PC-3 (cell line): ENCODE data around the gene ATM. TPM values are rescaled to one million over a fixed set of nuclear protein-coding genes. Genes with fewer than 3 reads are reported as not detected.
A peak's percentile ranks its signal among the peaks of the same experiment; 100 is the strongest.

Experiments used
- ATAC-seq: fragments of 200-7000 bp; cut with Tn5 transposase; 2 replicates; pipeline ENCODE4 v1.9.1; 2020; ENCODE audit warnings: mild to moderate bottlenecking, moderate library complexity
- BruUV-seq: library from RNA; stranded (reverse); fragments of 400-500 nt; replicated peaks from 2 replicates; lab custom pipeline; 2021; lab: Mats Ljungman, UMichigan
- CTCF ChIA-PET: fragments of 300-600 bp; sonication (Branson Sonifier 250); formaldehyde crosslinking; loops from one replicate; lab custom pipeline; 2022; ENCODE audit warnings: antibody characterized with exemption; lab: Charles Lee
- POLR2A ChIA-PET: fragments of 300-600 bp; sonication (Branson Sonifier 250); formaldehyde crosslinking; loops from one replicate; lab custom pipeline; 2022; ENCODE audit warnings: antibody characterized with exemption; ENCODE audit not compliant: unreplicated experiment; lab: Charles Lee
- DNase-seq: peaks from one replicate; pipeline ENCODE4 v3.0.0-alpha.2; 2015
- H2AFZ ChIP-seq: fragments of 300-600 bp; sonication (generic); 2 replicates; pipeline ENCODE4 v1.6.0; 2016; ENCODE audit warnings: antibody characterized with exemption, low read length
- H3F3A ChIP-seq: fragments of 300-600 bp; sonication (generic); one replicate; pipeline ENCODE4 v1.6.0; 2017; ENCODE audit warnings: antibody characterized with exemption, low read length, control low read depth, mild to moderate bottlenecking; ENCODE audit not compliant: unreplicated experiment
- H3K27ac ChIP-seq: fragments of 300-600 bp; sonication (generic); 2 replicates; pipeline ENCODE4 v1.5.1; 2016; ENCODE audit warnings: mild to moderate bottlenecking, low read length
- H3K27me3 ChIP-seq: fragments of 300-600 bp; sonication (generic); 2 replicates; pipeline ENCODE4 v1.6.1; 2016; ENCODE audit warnings: low read length, mixed read lengths
- H3K36me3 ChIP-seq: fragments of 300-600 bp; sonication (generic); 2 replicates; pipeline ENCODE4 v1.6.1; 2016; ENCODE audit warnings: low read depth, mixed run types, low read length, mixed read lengths
- H3K4me1 ChIP-seq: fragments of 300-600 bp; sonication (generic); 2 replicates; pipeline ENCODE4 v1.5.1; 2016; ENCODE audit warnings: low read length; ENCODE audit not compliant: insufficient read depth
- H3K4me2 ChIP-seq: fragments of 300-600 bp; sonication (generic); 2 replicates; pipeline ENCODE4 v1.6.0; 2016; ENCODE audit warnings: low read length
- H3K4me3 ChIP-seq: fragments of 300-600 bp; sonication (generic); 2 replicates; pipeline ENCODE4 v1.5.1; 2016; ENCODE audit warnings: mild to moderate bottlenecking, low read length, mixed read lengths
- H3K79me2 ChIP-seq: fragments of 300-600 bp; sonication (generic); 2 replicates; pipeline ENCODE4 v1.6.1; 2017; ENCODE audit warnings: low read length, mixed read lengths
- H3K9ac ChIP-seq: fragments of 300-600 bp; sonication (generic); 2 replicates; pipeline ENCODE4 v1.6.0; 2016; ENCODE audit warnings: mild to moderate bottlenecking, low read length
- H3K9me2 ChIP-seq: fragments of 300-600 bp; sonication (generic); replicated peaks from 2 replicates; pipeline ENCODE4 v1.6.1; 2016; ENCODE audit warnings: mixed run types, low read length, mixed read lengths
- H3K9me3 ChIP-seq: fragments of 300-600 bp; sonication (generic); 2 replicates; pipeline ENCODE4 v1.6.1; 2016; ENCODE audit warnings: low read length, mixed read lengths
- H4K20me1 ChIP-seq: fragments of 300-600 bp; sonication (generic); 2 replicates; pipeline ENCODE4 v1.6.1; 2016; ENCODE audit warnings: low read length, mixed read lengths
- EZH2 ChIP-seq: fragments of 300-600 bp; sonication (generic); IDR thresholded peaks from one replicate; pipeline ENCODE4 v1.6.1; 2017; ENCODE audit warnings: antibody characterized with exemption, mild to moderate bottlenecking, low read length; ENCODE audit not compliant: unreplicated experiment
- EZH2phosphoT487 ChIP-seq: fragments of 300-600 bp; sonication (generic); IDR thresholded peaks from 2 replicates; pipeline ENCODE4 v1.6.1; 2018; ENCODE audit warnings: mild to moderate bottlenecking, antibody characterized with exemption, low read length, borderline replicate concordance
- intact Hi-C: fragments of 100-400 bp; cut with micrococcal nuclease; formaldehyde crosslinking; loops from 2 replicates; pipeline ENCODE4 v1.9.0; 2023
- total RNA-seq: library from RNA; depleted of rRNA; stranded (reverse); fragments of >200 nt; gene quantifications from 2 replicates; pipeline ENCODE4 v1.2.3, GENCODE V29; 2014
- TF ChIP-seq, protein P1 (sequence below): fragments of 300-600 bp; sonication (generic); conservative IDR thresholded peaks from 2 replicates; pipeline ENCODE4 v1.5.1; 2017; ENCODE audit warnings: antibody characterized with exemption, low read depth, mild to moderate bottlenecking, low read length

The ATM gene
- total RNA-seq, 1 experiment from 2014 or later: 55.3 TPM

DNA sequence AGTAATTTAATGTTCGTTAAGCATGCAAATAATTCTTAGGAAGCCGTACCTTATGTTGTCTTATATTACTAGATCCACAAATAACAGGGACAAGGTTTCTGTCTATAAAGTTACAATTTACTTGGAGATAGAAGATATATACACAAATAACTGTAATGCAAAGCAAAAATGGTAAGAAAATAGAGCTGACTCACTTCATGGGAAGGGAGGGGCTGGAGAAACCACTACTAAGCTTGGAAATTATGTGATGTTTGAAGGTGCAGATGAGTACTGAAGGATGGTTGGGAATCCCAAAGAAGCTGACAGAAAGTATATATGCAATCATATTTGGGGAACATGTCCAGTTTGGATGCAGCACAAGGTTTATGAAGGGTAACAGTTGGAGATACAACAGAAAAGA lies 4.4 kb upstream of the ATM start:
- POLR2A ChIA-PET: interaction anchor here (0.5 to 0.6 kb wide), 2 partner anchors 122 to 133 kb away, joined by 3 to 20 read pairs; no protein-coding TSS in a partner anchor
- no peak overlapping the region for H2AFZ ChIP-seq
- peaks cover 29% of the 10 kb centered on the region for H3K4me1 ChIP-seq
- peaks cover 90% of the 10 kb centered on the region for H3K79me2 ChIP-seq
- no peaks in the 10 kb centered on the region for H3K36me3 ChIP-seq
- no peak overlapping the region for H3K27ac ChIP-seq
- no peaks in the 10 kb centered on the region for H3F3A ChIP-seq
- no peak overlapping the region for H3K9ac ChIP-seq
- intact Hi-C loops: no loop called here
- ATAC-seq: no peak
- H3K9me2 ChIP-seq: no peaks in the 10 kb centered on the region
- peaks cover 11% of the 10 kb centered on the region for H4K20me1 ChIP-seq
- no peaks in the 10 kb centered on the region for H3K9me3 ChIP-seq
- DNase-seq: peak; percentile 24
- H3K4me3 ChIP-seq: no peak overlapping the region
- H3K27me3 ChIP-seq: no peaks in the 10 kb centered on the region
- BruUV-seq: no TSS peak
- peak overlapping the region; percentile 2; the same call in 1 of the 2 replicates for H3K4me2 ChIP-seq
- TF ChIP-seq, protein P1, sequence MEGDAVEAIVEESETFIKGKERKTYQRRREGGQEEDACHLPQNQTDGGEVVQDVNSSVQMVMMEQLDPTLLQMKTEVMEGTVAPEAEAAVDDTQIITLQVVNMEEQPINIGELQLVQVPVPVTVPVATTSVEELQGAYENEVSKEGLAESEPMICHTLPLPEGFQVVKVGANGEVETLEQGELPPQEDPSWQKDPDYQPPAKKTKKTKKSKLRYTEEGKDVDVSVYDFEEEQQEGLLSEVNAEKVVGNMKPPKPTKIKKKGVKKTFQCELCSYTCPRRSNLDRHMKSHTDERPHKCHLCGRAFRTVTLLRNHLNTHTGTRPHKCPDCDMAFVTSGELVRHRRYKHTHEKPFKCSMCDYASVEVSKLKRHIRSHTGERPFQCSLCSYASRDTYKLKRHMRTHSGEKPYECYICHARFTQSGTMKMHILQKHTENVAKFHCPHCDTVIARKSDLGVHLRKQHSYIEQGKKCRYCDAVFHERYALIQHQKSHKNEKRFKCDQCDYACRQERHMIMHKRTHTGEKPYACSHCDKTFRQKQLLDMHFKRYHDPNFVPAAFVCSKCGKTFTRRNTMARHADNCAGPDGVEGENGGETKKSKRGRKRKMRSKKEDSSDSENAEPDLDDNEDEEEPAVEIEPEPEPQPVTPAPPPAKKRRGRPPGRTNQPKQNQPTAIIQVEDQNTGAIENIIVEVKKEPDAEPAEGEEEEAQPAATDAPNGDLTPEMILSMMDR: no peak
- TF ChIP-seq EZH2phosphoT487 (no peak), EZH2 (no peak)
- CTCF ChIA-PET: no interaction called here

- intact Hi-C loops: no loop called here
These were observed 3.7 kb upstream of the ATM start for GRCh38 chr11:108218912-108219783.

More at GRCh38 chr11:108218912-108219783, 3.7 kb upstream of the ATM start:
- no peaks in the 10 kb centered on the region for H3K9me2 ChIP-seq
- ATAC-seq (no peak), DNase-seq (no peak)
- TF ChIP-seq EZH2phosphoT487 (no peak), EZH2 (no peak)
- TF ChIP-seq, protein P1: no peak
- H3K79me2 ChIP-seq: peaks cover 90% of the 10 kb centered on the region
- H3K4me1 ChIP-seq: peaks cover 34% of the 10 kb centered on the region
- H2AFZ ChIP-seq: no peak overlapping the region
- peak overlapping the region; percentile 93; the same call in 1 of the 2 replicates for H3K4me2 ChIP-seq
- no peak overlapping the region for H3K27ac ChIP-seq
- CTCF ChIA-PET: no interaction called here
- peaks cover 11% of the 10 kb centered on the region for H4K20me1 ChIP-seq
- H3K9ac ChIP-seq: no peak overlapping the region
- POLR2A ChIA-PET: interaction anchor here (0.5 to 0.6 kb wide), 4 partner anchors 20 to 133 kb away, joined by 3 to 20 read pairs (median 4); no protein-coding TSS in a partner anchor
- H3F3A ChIP-seq: no peaks in the 10 kb centered on the region
- no peaks in the 10 kb centered on the region for H3K36me3 ChIP-seq
- no peaks in the 10 kb centered on the region for H3K9me3 ChIP-seq
- no peak overlapping the region for H3K4me3 ChIP-seq
- H3K27me3 ChIP-seq: no peaks in the 10 kb centered on the region
- BruUV-seq: no TSS peak
